SK-N-SH (cell line): ENCODE measurements around the gene MRPL52. TPM values are rescaled to one million over a fixed set of nuclear protein-coding genes. Genes with fewer than 3 reads are reported as not detected.

ENCODE experiments used
- CTCF ChIA-PET: fragments of 300-600, 350-600 bp; formaldehyde crosslinking; extraction: SDS; loops from one replicate; lab custom pipeline; 2021; lab: Yijun Ruan, JAX
- POLR2A ChIA-PET: fragments of 350-600 bp; sonication (Branson Sonifier 250); formaldehyde crosslinking; extraction: SDS; loops from one replicate; lab custom pipeline; 2020; ENCODE audit warnings: antibody characterized with exemption, inconsistent platforms; lab: Yijun Ruan, JAX
- DNase-seq: peaks from one replicate; pipeline ENCODE4 v3.0.0; 2012
- H2AFZ ChIP-seq: fragments of 200-600 bp; sonication (generic); 2 replicates; pipeline ENCODE4 v1.8.1; 2016; ENCODE audit warnings: antibody characterized with exemption, mild to moderate bottlenecking, low read depth
- H3F3A ChIP-seq: fragments of 200-600 bp; sonication (generic); replicated peaks from 2 replicates; pipeline ENCODE3; 2016; ENCODE audit warnings: antibody characterized with exemption, mild to moderate bottlenecking; ENCODE audit not compliant: insufficient read depth
- H3K27ac ChIP-seq, 2 experiments: fragments of 200-500 bp in 1 of 2; fragments of 200-600 bp in 1 of 2; sonication (Bioruptor generic) in 1 of 2; sonication (generic), shearing (Covaris generic) in 1 of 2; 2 replicates each; pipeline versions ENCODE4 v1.5.1 to v1.6.1; 2014 to 2016; ENCODE audit warnings: low read depth in 2 of 2, inconsistent platforms in 1 of 2, low read length in 1 of 2, mild to moderate bottlenecking in 1 of 2, mixed read lengths in 1 of 2
- H3K27me3 ChIP-seq: fragments of 200-600 bp; sonication (generic), shearing (Covaris generic); 2 replicates; pipeline ENCODE4 v1.6.1; 2016; ENCODE audit warnings: mixed run types; ENCODE audit not compliant: insufficient read depth
- H3K36me3 ChIP-seq, 2 experiments: fragments of 200-500 bp in 1 of 2; fragments of 200-600 bp in 1 of 2; sonication (Bioruptor generic) in 1 of 2; sonication (generic) in 1 of 2; replicated peaks in 1 of 2; 2 replicates each; pipeline versions ENCODE3 to v1.5.1; 2014 to 2016; ENCODE audit warnings: low read length in 1 of 2, mild to moderate bottlenecking in 1 of 2; ENCODE audit not compliant: insufficient read depth in 2 of 2, control insufficient read depth in 1 of 2
- H3K4me1 ChIP-seq, 2 experiments: fragments of 200-500 bp in 1 of 2; fragments of 200-600 bp in 1 of 2; sonication (Bioruptor generic) in 1 of 2; sonication (generic), shearing (Covaris generic) in 1 of 2; 2 replicates each; pipeline versions ENCODE4 v1.5.1 to v1.6.1; 2014 to 2016; ENCODE audit warnings: low read depth in 1 of 2, low read length in 1 of 2, mixed run types in 1 of 2; ENCODE audit not compliant: insufficient read depth in 2 of 2, control insufficient read depth in 1 of 2
- H3K4me2 ChIP-seq: fragments of 200-600 bp; sonication (generic), shearing (Covaris generic); 2 replicates; pipeline ENCODE4 v1.6.1; 2017; ENCODE audit warnings: mixed run types
- H3K4me3 ChIP-seq, 2 experiments: fragments of 200-500 bp in 1 of 2; fragments of 200-600 bp in 1 of 2; sonication (Bioruptor generic) in 1 of 2; sonication (generic), shearing (Covaris generic) in 1 of 2; 2 replicates each; pipeline versions ENCODE4 v1.5.1 to v1.8.1; 2014 to 2016; ENCODE audit warnings: low read depth in 2 of 2, inconsistent platforms in 1 of 2, low read length in 1 of 2, mild to moderate bottlenecking in 1 of 2, mixed read lengths in 1 of 2, moderate library complexity in 1 of 2
- H3K79me2 ChIP-seq: fragments of 200-600 bp; sonication (generic); 2 replicates; pipeline ENCODE4 v1.8.1; 2017; ENCODE audit warnings: mild to moderate bottlenecking; ENCODE audit not compliant: insufficient read depth
- H3K9ac ChIP-seq: fragments of 200-600 bp; sonication (generic); 2 replicates; pipeline ENCODE4 v1.6.1; 2017; ENCODE audit warnings: mixed run types
- H3K9me2 ChIP-seq: fragments of 200-600 bp; sonication (generic); 2 replicates; pipeline ENCODE4 v1.6.1; 2017; ENCODE audit warnings: mixed run types
- H3K9me3 ChIP-seq: fragments of 200-600 bp; sonication (generic); 2 replicates; pipeline ENCODE4 v1.6.1; 2017; ENCODE audit warnings: mixed run types, mild to moderate bottlenecking, moderate library complexity
- H4K20me1 ChIP-seq: fragments of 200-600 bp; sonication (generic); 2 replicates; pipeline ENCODE4 v1.6.1; 2017; ENCODE audit warnings: mild to moderate bottlenecking, mixed run types; ENCODE audit not compliant: insufficient read depth
- EP300 ChIP-seq, 2 experiments: IDR thresholded peaks; 2 replicates each; pipeline versions ENCODE4 v1.4.0 to v1.6.1; 2012; ENCODE audit warnings: borderline replicate concordance in 1 of 2, low read depth in 1 of 2, low read length in 1 of 2
- FOSL2 ChIP-seq: IDR thresholded peaks from 2 replicates; pipeline ENCODE4 v1.4.0; 2012; ENCODE audit warnings: low read depth, mild to moderate bottlenecking, moderate library complexity, borderline replicate concordance
- FOXJ3 ChIP-seq: sonication (generic); formaldehyde crosslinking; IDR thresholded peaks from 2 replicates; pipeline ENCODE4 v1.5.1; 2020; ENCODE audit warnings: mild to moderate bottlenecking, missing genetic modification reagents
- GABPA ChIP-seq: IDR thresholded peaks from 2 replicates; pipeline ENCODE4 v1.4.0; 2012; ENCODE audit warnings: low read depth, mild to moderate bottlenecking
- JUND ChIP-seq: IDR thresholded peaks from 2 replicates; pipeline ENCODE4 v1.4.0; 2012
- MEF2A ChIP-seq: IDR thresholded peaks from 2 replicates; pipeline ENCODE4 v1.4.0; 2012; ENCODE audit warnings: low read depth, borderline replicate concordance
- MXI1 ChIP-seq: IDR thresholded peaks from 2 replicates; pipeline ENCODE4 v1.6.1; 2012; ENCODE audit warnings: mild to moderate bottlenecking, low read depth, low read length, improper control_type of control experiment
- POLR2AphosphoS5 ChIP-seq: IDR thresholded peaks from 2 replicates; pipeline ENCODE4 v1.6.1; 2012; ENCODE audit warnings: low read depth, low read length
- RAD21 ChIP-seq: IDR thresholded peaks from 2 replicates; pipeline ENCODE4 v1.6.1; 2012; ENCODE audit warnings: mild to moderate bottlenecking, low read length
- RFX5 ChIP-seq: IDR thresholded peaks from 2 replicates; pipeline ENCODE4 v1.6.1; 2012; ENCODE audit warnings: mild to moderate bottlenecking, improper control_type of control experiment, low read length
- RXRA ChIP-seq: IDR thresholded peaks from 2 replicates; pipeline ENCODE4 v1.4.0; 2012; ENCODE audit warnings: low read depth, mild to moderate bottlenecking, borderline replicate concordance
- SIN3A ChIP-seq: IDR thresholded peaks from 2 replicates; pipeline ENCODE4 v1.6.1; 2012; ENCODE audit warnings: low read depth, mild to moderate bottlenecking, low read length, moderate library complexity, borderline replicate concordance
- TCF12 ChIP-seq: IDR thresholded peaks from 2 replicates; pipeline ENCODE4 v1.4.0; 2012
- TEAD4 ChIP-seq: IDR thresholded peaks from 2 replicates; pipeline ENCODE4 v1.4.0; 2012; ENCODE audit warnings: mild to moderate bottlenecking, borderline replicate concordance; ENCODE audit not compliant: insufficient read depth
- YY1 ChIP-seq: IDR thresholded peaks from 2 replicates; pipeline ENCODE4 v1.4.0; 2012; ENCODE audit warnings: low read depth, mild to moderate bottlenecking
- WGBS: methylation state at CpG from one replicate; pipeline ENCODE4 v1.1.6; 2017; ENCODE audit warnings: low lambda C conversion rate; 5-methylcytosine and 5-hydroxymethylcytosine counted together
- polyA plus RNA-seq, 3 experiments: library from polyadenylated mRNA; depleted of rRNA; stranded (reverse); fragments of >200 nt; gene quantifications; 2 replicates each; pipeline ENCODE4 v1.2.3, GENCODE V29; 2012
- TF ChIP-seq, protein P1 (sequence below): IDR thresholded peaks from 2 replicates; pipeline ENCODE4; 2012
- TF ChIP-seq, protein P2 (sequence below): IDR thresholded peaks from 2 replicates; pipeline ENCODE4 v1.4.0; 2012; ENCODE audit warnings: low read depth
- TF ChIP-seq, protein P3 (sequence below): IDR thresholded peaks from 2 replicates; pipeline ENCODE4 v1.4.0; 2012; ENCODE audit warnings: low read depth, borderline replicate concordance
- TF ChIP-seq, protein P4 (sequence below): fragments of 150-350 bp; IDR thresholded peaks from 2 replicates; pipeline ENCODE4 v1.6.1; 2016; ENCODE audit warnings: mild to moderate bottlenecking, low read depth, low read length
- TF ChIP-seq, protein P5 (sequence below): IDR thresholded peaks from 2 replicates; pipeline ENCODE4 v1.4.0; 2012; ENCODE audit warnings: low read depth, borderline replicate concordance

Gene MRPL52
- polyA plus RNA-seq, 1 of the 3 experiments (the other 2 are of a cell fraction): 116 TPM

DNA sequence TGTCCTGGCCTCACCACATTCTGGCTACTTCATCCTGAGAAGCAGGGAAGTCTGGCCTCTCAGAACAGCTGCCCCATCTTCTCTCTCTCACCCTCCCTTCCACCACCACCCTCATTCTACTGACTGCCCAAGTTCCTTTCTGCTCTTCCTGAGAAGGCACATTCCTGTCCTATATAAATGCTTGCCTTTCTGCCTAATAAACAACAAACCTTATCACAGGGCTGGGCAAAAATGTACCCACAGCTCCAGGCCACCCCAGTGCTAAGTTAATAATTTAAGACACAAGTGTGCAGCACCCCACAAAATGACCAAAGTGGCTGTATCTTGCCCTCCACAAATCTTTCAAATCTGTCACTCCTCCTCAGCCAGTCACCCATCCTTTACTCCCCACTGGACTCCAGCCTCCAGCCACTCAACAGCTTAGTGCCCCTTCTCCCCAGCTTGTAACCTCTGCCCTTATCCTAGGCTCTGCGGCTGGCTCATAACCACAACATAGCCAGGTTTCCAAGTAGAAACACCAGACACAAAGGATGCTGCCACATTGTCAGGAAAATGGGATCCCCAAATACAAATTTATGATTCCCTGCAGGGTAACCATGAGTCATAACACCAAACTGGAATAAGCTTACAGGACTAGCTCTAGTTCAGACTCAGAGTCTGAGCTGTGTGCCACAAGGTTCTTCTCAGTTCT, 48.2 kb upstream of the MRPL52 start (continued):
- TF ChIP-seq TCF12 (no peak), MXI1 (no peak), GABPA (no peak), FOXJ3 (CRISPR knock-in tag) (no peak), JUND (no peak)

DNA sequence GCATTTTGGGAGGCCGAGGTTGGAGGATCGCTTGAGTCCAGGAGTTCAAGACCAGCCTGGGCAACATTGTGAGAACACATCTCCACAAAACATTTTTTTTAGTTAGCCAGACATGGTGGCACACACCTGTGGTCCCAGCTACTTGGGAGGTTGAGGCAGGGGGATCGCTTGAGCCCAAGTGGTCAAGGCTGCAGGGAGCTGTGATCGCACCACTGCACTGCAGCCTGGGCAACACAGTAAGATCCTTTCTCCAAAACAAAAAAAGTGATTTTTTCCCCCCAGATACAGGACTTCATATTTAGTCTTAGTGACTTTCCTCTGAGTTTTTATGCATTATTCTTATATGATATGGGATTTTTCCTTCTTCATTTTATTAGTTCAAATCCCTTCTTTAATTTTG, 43.0 kb upstream of the MRPL52 start:
- DNase-seq: no peak
- TF ChIP-seq FOSL2: no peak
- TF ChIP-seq MEF2A: no peak
- TF ChIP-seq YY1: no peak
- TF ChIP-seq, protein P1, sequence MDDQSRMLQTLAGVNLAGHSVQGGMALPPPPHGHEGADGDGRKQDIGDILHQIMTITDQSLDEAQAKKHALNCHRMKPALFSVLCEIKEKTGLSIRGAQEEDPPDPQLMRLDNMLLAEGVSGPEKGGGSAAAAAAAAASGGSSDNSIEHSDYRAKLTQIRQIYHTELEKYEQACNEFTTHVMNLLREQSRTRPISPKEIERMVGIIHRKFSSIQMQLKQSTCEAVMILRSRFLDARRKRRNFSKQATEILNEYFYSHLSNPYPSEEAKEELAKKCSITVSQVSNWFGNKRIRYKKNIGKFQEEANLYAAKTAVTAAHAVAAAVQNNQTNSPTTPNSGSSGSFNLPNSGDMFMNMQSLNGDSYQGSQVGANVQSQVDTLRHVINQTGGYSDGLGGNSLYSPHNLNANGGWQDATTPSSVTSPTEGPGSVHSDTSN: no peak
- TF ChIP-seq, protein P2, sequence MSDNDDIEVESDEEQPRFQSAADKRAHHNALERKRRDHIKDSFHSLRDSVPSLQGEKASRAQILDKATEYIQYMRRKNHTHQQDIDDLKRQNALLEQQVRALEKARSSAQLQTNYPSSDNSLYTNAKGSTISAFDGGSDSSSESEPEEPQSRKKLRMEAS: no peak
- no peak for TF ChIP-seq RXRA
- TF ChIP-seq TEAD4: no peak
- TF ChIP-seq, protein P3, sequence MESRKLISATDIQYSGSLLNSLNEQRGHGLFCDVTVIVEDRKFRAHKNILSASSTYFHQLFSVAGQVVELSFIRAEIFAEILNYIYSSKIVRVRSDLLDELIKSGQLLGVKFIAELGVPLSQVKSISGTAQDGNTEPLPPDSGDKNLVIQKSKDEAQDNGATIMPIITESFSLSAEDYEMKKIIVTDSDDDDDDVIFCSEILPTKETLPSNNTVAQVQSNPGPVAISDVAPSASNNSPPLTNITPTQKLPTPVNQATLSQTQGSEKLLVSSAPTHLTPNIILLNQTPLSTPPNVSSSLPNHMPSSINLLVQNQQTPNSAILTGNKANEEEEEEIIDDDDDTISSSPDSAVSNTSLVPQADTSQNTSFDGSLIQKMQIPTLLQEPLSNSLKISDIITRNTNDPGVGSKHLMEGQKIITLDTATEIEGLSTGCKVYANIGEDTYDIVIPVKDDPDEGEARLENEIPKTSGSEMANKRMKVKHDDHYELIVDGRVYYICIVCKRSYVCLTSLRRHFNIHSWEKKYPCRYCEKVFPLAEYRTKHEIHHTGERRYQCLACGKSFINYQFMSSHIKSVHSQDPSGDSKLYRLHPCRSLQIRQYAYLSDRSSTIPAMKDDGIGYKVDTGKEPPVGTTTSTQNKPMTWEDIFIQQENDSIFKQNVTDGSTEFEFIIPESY: no peak
- TF ChIP-seq, protein P4, sequence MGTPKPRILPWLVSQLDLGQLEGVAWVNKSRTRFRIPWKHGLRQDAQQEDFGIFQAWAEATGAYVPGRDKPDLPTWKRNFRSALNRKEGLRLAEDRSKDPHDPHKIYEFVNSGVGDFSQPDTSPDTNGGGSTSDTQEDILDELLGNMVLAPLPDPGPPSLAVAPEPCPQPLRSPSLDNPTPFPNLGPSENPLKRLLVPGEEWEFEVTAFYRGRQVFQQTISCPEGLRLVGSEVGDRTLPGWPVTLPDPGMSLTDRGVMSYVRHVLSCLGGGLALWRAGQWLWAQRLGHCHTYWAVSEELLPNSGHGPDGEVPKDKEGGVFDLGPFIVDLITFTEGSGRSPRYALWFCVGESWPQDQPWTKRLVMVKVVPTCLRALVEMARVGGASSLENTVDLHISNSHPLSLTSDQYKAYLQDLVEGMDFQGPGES: no peak
- no peak for TF ChIP-seq RAD21
- no peak for TF ChIP-seq POLR2AphosphoS5
- TF ChIP-seq FOXJ3 (CRISPR knock-in tag): no peak
- TF ChIP-seq EP300 (IDR thresholded peaks at IDR 0.05; ENCODE audit: borderline replicate concordance in 1 of 2, low read depth in 1 of 2, low read length in 1 of 2): no peak
- TF ChIP-seq, protein P5, sequence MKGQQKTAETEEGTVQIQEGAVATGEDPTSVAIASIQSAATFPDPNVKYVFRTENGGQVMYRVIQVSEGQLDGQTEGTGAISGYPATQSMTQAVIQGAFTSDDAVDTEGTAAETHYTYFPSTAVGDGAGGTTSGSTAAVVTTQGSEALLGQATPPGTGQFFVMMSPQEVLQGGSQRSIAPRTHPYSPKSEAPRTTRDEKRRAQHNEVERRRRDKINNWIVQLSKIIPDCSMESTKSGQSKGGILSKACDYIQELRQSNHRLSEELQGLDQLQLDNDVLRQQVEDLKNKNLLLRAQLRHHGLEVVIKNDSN: no peak
- TF ChIP-seq SIN3A: no peak
- TF ChIP-seq RFX5: no peak
- Histone ChIP-seq H3K9ac (no peak overlapping the region), H3K27me3 (no peaks in the 10 kb centered on the region), H3K4me1 (no peaks in the 10 kb centered on the region), H2AFZ (no peak overlapping the region; the same call in 1 of the 2 replicates), H3K36me3 (no peaks in the 10 kb centered on the region), H3K9me3 (no peaks in the 10 kb centered on the region), H3K79me2 (no peaks in the 10 kb centered on the region), H4K20me1 (no peaks in the 10 kb centered on the region), H3K4me3 (no peak overlapping the region), H3K9me2 (no peaks in the 10 kb centered on the region), H3F3A (no peaks in the 10 kb centered on the region), H3K4me2 (no peak overlapping the region), H3K27ac (no peak overlapping the region)
- CTCF ChIA-PET: no interaction called here
- 25% methylated on average over 4 of the region's 4 CpGs for WGBS
- POLR2A ChIA-PET: no interaction called here
